NCI-H1436 treated with DMSO at 0.1 percent for 48 hours (cell line): ENCODE data around the gene SEMA3G.

Experiments
- DNase-seq: peaks from one replicate; lab custom pipeline; 2025; lab: John Stamatoyannopoulos, UW

The SEMA3G gene

DNA sequence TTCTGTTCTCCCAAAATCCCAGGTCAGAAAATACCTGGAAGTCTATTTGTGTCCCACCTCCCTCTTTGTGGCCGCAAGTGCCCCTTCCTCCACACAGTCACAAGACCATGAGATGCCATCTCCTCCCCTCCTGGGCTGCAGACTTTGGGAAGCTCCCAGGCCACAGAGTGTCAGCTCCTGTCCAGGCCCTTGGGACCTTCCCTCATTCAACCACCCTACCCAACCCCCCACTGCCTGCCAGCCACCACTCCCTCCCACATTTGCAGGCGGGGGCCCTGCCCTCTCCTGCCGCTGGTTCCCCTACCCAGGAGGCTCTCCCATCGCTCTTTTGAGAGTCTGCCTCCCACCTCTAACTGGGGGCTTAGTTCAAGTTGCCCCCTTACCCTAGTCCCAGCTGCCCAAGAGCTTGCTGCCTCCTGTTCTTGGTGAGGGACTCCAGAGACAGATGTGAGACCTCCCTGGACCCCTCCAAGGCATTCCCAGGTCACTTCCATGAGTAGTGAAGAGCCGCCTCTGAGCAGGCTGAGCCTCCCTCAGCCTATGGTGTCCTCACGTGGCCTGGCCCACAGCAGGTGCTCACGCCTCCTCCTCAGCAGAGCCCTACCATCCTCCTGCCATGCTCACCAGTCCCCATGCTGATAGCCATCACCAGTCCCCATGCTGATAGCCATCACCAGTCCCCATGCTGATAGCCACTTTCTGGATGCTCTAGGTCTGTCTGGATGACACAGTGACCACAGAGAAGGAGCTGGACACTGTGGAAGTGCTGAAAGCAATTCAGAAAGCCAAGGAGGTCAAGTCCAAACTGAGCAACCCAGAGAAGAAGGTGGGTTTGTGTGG is 34.4 kb upstream of the SEMA3G start:
- DNase-seq = no peak

DNA sequence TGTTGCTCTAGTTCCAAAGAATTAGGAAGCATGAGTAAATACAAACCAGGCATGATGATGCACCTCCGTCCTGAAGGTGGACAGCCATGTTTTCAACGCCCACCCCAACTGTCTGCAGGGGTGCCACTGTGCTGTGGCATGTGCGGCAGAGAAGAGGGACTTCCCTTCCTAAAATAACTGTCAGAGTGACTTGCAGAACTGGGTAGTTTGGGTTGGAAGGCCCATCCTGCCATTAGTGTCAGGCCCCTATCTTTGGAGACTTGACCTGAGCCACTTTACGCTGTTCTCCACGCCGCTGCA is 32.8 kb upstream of the SEMA3G start:
- DNase-seq = no peak

DNA sequence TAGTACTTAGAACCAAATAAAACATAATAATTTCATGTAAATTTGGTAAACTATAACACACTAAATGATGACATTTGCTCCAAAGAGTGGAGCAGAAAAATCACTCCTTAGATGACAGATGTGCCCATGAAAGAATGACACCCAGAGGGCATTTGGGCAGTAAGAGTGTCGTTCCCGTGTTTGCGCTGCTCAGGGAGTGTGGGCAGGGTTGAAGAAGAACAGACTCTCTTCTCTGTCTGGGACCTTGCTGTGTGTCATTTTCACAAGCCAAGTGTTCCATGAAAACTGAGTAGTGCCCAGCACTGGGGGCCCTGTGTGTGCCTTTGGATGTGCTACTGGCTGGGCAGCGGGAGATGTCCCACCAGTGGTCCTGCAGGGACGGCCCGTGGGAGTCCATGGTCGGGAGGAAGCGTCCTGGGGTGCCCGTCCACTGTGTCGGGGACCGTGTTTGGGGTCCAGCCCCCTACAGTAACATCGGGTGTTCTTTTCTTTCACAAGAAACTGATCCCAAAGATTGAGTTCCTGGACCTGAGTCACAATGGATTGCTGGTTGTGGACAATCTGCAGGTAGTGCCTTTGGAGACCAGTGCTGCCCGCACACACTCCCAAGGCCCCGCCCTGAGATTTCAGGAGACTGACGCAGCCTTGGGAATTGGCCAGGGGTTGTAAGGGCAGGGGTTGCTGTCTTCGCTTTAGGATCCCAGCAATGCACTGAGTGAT is 32.3 kb upstream of the SEMA3G start:
- DNase-seq = no peak

DNA sequence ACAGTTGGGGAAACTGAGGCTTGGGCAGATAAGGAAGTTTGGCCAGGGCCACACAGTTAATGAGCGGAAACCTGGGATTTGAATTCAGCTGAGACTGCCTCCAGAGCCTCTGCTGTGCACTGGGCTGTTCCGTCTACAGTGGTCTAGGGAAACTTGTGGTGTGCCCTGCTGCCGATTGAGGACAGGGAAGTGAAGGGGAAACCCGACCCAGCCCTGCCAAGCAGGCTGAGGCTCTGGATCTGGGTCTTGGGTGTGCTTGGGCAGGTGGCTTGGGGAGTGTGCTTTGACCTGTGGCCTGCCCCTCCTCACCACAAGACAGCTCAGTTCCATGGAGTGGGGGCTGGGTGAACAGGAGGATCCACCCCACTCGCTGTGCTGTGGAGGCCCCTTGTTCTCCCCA is 28.1 kb upstream of the SEMA3G start:
- DNase-seq = no peak

DNA sequence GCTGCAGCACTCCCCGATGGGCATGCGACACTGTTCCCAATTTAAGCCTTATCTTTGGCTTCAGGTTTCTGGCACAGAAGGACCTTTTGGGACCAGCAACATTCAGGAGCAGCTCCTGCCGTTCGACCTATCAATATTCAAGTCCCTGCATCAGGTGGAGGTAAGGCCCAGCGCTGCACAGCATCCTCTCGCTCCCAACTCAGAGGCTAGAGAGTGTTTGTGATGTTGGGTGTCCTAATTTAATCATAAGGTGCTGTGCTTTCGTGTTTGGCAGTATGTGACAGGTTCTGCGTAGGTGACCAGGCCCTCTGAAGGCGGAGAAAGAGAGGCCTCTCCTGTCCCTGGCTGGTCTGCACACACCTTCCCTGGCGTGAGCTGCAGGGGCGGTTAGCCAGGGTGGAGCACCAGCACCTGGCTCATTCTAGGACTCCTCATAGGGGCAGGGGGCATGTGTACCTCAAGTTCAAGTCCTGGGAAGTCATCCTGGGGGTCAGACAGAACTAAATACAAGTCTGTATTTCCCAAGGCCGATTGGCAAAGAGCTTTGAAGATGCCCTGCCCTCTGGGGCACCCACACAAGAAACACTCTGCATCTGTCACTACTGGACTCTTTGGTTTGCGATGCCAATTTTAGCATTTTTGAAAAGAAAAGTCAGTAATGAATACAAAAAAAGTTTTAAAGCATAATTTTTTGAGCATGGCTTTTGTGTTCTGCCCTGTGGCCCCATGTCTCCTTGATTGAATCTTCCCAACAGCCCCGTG is 27.5 kb upstream of the SEMA3G start:
- no peak for DNase-seq

DNA sequence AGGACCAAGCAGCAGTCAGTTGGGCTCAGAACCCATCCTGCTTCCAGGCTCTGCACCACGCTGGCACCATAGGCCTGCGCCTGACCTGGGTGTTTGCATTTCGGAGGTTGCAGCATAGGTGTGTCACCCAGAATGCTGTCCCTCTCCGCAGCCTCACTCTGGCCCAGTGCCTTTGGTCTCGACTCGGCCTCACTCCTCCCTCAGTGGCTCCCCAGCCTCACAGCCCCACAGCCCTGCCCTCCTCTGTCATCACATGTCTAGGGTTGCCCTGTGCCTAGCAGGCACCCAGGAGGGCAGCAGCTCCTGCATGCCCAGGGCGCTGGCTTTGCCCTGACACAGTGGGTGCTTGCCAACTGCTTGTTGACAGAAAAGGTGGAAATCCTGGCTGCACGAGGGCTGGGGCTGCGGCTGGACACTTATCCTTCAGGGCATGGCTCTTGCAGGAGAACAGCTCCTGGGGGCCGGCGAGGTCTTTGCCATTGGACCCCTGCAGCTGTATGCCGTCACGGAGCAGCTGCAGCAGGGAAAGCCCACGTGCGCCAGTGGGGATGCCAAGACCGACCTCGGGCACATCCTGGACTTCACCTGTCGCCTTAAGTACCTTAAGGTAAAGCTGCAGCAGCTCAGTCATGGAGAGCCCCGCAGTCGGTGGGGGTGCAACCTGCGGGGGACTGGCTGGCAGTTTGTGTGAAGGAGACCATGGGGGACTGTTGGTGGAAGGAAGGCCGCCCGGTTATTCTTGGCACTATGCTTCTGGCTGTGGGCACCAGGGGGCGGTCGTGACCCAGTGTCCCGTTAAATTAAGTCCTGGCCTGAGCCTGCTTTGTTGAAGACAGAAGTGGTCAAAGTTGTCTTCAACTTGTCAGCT is 26.7 kb upstream of the SEMA3G start:
- no peak for DNase-seq

DNA sequence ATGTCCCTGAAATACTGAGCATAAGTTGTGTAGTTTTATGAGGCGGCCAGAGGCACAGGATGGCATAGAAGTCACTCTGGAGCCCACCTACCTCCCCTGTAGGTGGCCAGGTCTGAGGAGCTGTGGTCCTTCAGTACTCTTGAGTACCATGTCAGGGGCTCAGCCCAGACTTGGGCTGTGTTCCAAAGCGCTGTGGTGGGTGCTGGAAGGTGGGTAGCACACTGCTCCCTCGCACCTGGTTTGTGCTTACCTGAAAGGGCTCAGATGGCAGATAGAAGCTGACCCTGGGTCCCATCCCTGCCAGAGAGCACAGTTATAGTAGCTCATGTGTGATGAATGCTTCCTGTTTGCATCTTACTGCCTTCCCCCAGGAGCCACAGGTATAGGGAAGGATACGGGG is 26.0 kb upstream of the SEMA3G start:
- DNase-seq = no peak

DNA sequence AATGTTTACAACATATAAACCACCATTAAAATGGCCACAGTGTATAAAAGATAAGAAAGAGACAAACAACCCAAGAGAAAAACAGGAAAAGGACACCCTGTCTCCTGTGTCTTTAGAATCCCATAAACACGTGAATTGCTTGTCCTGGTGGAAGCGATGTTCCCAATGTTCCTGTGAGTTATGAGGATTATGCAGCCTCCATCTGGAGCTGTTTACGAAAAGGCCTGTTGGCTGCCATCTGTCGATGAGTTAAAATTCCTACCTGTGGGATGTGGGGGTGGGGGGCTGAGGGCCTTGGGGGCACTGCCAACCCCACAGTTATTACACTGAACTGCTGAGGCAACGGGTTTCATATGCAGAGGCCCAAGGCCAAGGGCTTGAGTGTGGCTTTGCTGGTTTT is 24.1 kb upstream of the SEMA3G start:
- no peak for DNase-seq

DNA sequence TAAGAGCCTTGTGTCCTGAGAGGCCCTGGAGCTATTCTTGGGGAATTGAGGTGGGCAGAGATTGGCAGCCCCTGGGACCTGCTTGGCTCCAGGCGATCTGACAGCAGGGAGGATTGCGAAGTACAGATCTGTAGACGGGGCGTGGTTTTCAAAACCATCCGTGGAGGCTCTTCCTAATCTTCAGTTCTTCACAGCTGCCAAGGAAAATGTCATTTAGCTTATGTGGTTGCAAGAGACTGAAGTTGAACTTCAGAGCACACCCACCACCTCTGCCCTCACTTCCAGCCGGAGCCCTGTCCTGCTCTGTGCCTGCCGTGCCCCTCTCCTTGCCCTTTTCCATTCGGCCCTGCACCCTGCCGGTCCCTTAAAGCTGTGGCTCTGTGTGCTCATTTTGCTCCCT is 23.4 kb upstream of the SEMA3G start:
- no peak for DNase-seq

DNA sequence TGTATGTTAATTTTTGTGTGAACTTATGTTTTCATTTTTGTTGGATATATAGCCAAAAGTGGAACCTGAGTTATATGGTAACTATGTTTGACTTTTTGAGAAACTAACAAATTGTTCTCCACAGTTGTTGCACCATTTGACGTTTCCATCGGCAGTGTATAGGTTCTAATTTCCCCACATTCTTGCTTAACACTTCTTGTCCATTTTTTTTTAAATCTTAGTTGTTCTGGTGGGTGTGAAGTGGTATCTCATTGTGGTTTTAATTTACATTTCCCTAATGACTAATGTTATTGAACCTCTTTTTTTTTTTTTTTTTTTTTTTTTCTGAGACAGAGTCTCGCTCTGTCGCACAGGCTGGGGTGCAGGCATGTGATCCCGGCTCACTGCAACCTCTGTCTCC is 18.5 kb upstream of the SEMA3G start:
- DNase-seq = no peak

DNA sequence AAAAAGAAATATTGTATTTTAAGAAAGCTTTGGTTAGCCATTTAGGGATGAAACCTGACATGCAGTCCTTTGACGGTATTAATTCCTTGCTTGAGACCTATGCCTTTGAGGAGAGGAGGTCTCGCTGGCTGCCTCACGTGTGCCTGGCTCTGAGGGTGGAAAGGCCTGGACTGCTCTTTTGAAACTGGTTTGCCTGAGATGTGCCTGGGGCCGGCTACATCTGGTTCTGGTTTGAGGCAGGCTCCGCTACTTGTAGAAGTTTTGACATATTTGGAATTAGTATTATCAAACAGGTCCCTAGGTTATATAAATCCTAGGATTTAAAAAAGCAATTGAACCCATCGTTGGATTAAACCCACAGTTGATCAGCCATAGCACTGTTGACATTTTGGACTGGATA is 17.0 kb upstream of the SEMA3G start:
- no peak for DNase-seq

DNA sequence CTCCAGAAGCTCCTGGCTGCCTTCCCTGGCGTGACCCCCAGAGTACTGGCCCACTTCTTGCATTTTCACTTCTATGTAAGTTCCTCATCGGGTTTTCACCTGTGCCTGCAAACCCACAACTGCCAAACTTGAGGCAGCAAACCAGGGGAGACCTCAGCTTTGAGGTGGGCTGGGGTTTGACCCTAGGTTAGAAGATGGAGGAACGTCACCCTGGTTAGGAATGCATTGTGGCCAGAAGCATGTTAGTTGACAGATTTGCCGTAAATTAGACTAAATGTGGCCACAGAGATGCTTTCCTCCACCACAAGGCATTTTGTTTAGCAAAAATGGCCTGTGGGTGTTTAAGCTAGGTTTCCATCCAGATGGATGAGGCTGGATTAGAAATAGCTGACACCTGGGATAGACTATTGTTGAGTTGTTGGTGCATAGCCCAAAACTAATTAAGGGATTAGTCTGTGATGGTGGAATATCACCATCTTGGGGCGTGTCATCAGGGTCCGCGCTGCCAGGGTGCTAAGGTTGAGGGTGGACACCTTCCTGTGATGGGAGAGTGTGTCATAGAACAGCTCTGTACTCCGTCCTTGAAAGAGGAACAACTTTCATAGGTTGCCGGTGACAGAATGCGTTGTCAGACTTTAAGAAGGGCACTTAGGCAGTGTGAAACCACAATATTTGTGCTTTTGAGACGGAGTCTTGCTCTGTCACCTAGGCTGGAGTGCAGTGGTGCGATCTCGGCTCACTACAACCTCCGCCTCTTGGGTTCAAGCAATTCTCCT is 14.1 kb upstream of the SEMA3G start:
- DNase-seq = no peak

DNA sequence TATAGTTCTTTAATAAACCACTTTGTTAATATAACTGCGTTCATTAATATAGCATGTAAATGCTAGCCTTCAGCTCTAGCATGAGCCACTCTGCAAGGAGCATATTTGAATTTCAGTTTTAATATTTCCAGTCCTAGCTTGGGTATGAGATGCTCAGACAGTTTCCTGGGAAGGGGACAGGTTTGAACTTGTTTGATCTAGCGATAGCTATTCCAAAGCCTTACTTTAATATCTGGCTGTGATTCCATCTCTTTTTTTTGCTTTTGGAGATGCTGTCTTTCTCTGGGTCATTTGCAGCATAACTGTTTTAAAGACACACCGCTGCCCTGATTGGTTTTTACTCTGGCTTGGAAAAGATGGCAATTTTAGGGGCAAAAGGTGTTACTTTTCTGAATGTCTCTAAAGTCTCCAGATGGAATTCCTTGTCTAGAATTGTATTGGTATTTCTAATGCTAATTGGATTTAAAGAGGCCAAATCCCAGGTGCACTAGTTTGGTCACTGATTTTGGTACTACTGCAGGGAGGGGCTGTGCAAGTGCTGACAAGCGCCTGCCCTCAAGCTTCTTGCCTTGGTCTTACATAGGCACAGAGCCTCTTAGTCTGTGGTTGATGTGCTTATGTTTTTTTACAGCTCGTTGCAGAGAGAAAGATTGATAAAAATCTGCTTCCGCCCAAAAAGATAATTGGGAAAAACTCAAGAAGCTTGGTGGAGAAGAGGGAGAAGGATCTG is 13.3 kb upstream of the SEMA3G start:
- DNase-seq = no peak

DNA sequence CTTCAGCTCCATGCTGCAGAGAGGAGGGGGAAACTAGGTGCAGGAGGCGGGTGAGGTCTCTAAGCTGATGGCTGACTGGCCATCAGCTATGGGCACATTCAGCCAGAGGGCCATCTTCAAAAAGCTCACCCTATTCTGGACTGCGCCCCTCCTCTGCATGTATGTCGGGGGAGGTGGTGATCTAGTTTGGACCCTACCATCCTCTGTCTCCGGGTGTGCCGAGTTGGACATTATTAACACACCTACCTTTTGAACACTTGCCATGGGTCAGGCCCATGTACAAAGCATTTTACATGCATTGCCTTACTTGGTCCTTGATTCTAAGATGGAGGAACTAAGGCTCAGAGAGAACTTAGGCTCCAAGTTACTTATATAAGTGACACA is 11.9 kb upstream of the SEMA3G start:
- no peak for DNase-seq

DNA sequence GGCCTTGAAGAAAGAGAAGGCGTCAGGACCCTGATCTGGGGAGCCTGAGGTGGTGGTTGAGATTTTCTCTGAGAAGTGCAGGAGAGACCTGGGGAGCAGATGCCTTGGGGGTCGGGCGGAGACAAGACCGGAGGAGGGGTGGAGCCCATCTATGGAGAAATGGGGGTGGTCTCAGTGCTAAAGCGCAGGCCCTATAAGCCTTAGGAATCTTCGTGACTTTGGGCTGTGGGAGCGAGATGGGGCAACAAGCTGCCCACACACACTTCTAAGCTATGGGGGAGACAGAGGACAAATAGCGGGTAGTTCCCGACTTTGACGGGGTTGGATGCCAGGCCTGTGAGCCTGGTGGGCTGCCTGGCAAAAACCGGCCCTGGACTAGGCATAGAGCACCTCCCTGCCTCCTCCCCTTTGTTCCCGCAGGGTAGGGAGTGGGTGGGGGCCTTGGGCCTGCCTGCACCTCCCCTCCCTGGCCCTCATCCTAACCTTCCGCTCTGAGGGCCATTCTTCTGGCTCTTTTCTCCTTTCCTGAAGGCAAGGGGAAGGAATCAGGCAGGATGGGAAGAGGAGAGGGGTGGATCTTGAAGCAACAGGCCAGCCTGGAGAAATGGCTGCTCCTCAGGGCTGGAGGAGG is 11.4 kb upstream of the SEMA3G start:
- DNase-seq = no peak

DNA sequence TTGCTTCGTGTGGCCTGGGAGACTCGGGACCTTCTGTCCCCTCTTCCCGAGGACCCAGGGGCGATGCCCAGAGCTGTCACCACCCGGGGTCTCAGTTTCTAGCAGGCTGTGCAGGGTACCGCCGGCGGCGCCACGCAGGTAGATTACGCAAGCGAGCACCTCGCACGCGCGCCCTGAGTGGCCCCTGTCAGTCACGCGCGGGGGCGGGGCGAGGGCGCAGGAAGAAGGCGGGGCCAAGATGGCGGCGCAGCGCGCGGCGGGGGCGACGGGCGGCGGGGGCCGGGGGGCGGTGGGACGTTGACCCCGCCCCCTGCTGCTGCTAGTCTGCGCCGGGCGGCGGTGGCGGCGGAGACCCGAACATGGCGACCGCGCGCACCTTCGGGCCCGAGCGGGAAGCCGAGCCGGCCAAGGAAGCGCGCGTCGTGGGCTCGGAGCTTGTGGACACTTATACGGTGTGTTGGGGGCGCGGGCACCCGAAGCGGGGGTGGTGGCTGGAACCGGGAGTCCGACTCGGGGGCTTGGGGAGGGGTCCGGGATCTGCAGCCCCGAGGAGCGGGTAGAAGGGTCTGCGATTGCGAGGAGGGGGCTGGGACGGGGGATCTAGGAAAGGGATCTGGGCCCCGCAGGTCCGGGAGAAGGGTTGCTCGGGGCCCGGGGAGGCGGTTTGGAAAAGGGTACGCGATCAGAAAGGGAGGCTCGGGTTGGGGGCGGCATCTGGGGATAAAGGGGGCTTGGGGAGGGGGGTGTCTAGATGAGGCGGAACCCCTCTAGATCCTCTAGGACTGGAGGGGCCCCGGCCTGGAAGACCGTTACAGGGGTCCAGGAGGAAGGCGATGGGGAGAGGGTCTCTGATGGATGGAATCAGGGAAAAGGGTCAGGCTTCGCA is 10.6 kb upstream of the SEMA3G start, which contains the start of gene NISCH:
Gene NISCH (plus strand): TSS at position 322 of the 886 bp plus-strand sequence. CDS start 38 bp downstream, at position 360.
- no peak for DNase-seq

DNA sequence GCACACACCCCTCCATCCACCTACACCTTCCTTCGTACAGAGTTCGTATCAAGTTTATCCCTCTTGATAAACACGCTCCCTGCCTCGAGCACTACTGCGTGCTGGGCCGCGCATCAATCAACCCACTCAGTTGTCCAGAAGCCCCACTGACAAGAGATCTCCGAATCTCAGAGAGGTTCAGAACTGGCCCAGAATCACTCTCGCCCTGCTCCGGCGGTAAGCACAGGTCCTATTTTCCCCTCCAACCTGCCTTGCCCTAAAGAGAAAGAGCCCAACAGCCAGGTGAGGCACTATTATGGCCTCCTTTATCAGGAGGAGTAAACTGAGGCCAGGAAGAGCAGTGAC is 10.0 kb upstream of the SEMA3G start:
- DNase-seq = no peak

DNA sequence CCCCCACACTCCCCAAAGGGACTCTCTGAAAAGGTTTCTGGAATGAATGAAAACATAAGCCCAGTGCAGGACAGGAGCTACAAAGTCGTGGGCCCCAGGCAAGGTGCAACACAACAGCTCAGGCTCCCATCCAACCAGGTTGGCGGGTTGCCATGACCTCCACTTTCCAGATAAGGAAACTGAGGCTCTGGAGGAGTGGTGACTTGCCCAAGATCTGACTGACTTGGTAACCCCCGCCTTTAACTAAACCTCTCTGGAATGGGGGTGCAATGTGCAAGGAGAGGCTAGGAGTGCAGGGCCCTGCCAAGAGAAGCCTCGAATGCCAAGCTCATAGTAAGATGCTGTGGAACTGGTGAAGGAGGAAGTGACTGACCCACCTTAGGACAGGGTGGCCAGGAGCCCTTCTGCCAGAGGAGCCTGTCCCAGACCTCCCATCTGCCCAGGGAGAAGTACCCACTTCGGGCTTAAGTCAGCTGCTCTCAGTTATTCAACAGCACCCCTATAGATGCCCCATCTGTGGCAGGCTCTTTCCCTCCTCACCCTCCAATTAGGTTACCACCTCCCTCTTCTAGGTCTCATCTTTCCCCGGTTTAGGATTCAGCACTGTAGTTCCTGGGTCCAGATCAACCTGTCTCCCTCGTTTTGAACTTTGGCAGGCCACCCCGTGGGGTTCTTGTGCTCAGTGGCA is 9.5 kb upstream of the SEMA3G start:
- DNase-seq = no peak
